RPMI7951 (cell line): Measurements from ENCODE around the gene LPP. TPM values are rescaled to one million over a fixed set of nuclear protein-coding genes. Genes with fewer than 3 reads are reported as not detected.
A peak's percentile ranks its signal among the peaks of the same experiment; 100 is the strongest.

Source experiments
- DNase-seq: peaks from one replicate; pipeline ENCODE4 v3.0.0-alpha.2; 2012; ENCODE audit warnings: low read depth
- total RNA-seq: library from RNA; depleted of rRNA; stranded (reverse); fragments of >200 nt; shearing (Covaris generic); gene quantifications from 2 replicates; pipeline ENCODE4 v1.2.3, GENCODE V29; 2014

Gene LPP
- total RNA-seq, 1 experiment from 2014 or later: 30.2 TPM

- peak; percentile 38 for DNase-seq
These were observed 42.5 kb downstream of the LPP start for GRCh38 chr3:188196232-188196990.

- peak; percentile 81 for DNase-seq
These were observed 43.5 kb downstream of the LPP start for GRCh38 chr3:188197388-188197847.

- DNase-seq: no peak
These were observed 44.0 kb downstream of the LPP start for GRCh38 chr3:188198001-188198400.

- no peak for DNase-seq
These were observed 44.9 kb downstream of the LPP start for GRCh38 chr3:188198760-188199327.

- DNase-seq: no peak
These were observed 45.4 kb downstream of the LPP start for GRCh38 chr3:188199386-188199785.

GRCh38 chr3:188200481-188200880 lies 46.5 kb downstream of the LPP start:
- DNase-seq: no peak

GRCh38 chr3:188202358-188203138 lies 48.6 kb downstream of the LPP start:
- no peak for DNase-seq

- no peak for DNase-seq
These were observed 50.6 kb downstream of the LPP start for GRCh38 chr3:188204526-188204925.

GRCh38 chr3:188205992-188206416 lies 52.0 kb downstream of the LPP start:
- no peak for DNase-seq

GRCh38 chr3:188206787-188207186 lies 52.8 kb downstream of the LPP start:
- DNase-seq: no peak

GRCh38 chr3:188207941-188208515 lies 54.1 kb downstream of the LPP start:
- no peak for DNase-seq

GRCh38 chr3:188208516-188208981 lies 54.6 kb downstream of the LPP start:
- no peak for DNase-seq

GRCh38 chr3:188209034-188209433 lies 55.1 kb downstream of the LPP start:
- no peak for DNase-seq

GRCh38 chr3:188209740-188210139 lies 55.8 kb downstream of the LPP start:
- no peak for DNase-seq

GRCh38 chr3:188211476-188211875 lies 57.5 kb downstream of the LPP start:
- DNase-seq: no peak

- DNase-seq: peak; percentile 60
These were observed 58.5 kb downstream of the LPP start for GRCh38 chr3:188212308-188212969.

GRCh38 chr3:188214442-188214841 lies 60.5 kb downstream of the LPP start:
- DNase-seq: no peak

- DNase-seq: no peak
These were observed 61.2 kb downstream of the LPP start for GRCh38 chr3:188215129-188215528.

GRCh38 chr3:188217011-188217463 lies 63.1 kb downstream of the LPP start:
- no peak for DNase-seq

- no peak for DNase-seq
These were observed 63.8 kb downstream of the LPP start for GRCh38 chr3:188217726-188218125.

GRCh38 chr3:188218603-188219002 lies 64.6 kb downstream of the LPP start:
- no peak for DNase-seq
